ENCODE data around the gene ARHGEF16. TPM values are rescaled to one million over a fixed set of nuclear protein-coding genes. Genes with fewer than 3 reads are reported as not detected.
A peak's percentile ranks its signal among the peaks of the same experiment; 100 is the strongest.

The ARHGEF16 gene
- polyA plus RNA-seq, 1 of the 3 experiments (the other 2 are of a cell fraction): 0.18 TPM

DNA sequence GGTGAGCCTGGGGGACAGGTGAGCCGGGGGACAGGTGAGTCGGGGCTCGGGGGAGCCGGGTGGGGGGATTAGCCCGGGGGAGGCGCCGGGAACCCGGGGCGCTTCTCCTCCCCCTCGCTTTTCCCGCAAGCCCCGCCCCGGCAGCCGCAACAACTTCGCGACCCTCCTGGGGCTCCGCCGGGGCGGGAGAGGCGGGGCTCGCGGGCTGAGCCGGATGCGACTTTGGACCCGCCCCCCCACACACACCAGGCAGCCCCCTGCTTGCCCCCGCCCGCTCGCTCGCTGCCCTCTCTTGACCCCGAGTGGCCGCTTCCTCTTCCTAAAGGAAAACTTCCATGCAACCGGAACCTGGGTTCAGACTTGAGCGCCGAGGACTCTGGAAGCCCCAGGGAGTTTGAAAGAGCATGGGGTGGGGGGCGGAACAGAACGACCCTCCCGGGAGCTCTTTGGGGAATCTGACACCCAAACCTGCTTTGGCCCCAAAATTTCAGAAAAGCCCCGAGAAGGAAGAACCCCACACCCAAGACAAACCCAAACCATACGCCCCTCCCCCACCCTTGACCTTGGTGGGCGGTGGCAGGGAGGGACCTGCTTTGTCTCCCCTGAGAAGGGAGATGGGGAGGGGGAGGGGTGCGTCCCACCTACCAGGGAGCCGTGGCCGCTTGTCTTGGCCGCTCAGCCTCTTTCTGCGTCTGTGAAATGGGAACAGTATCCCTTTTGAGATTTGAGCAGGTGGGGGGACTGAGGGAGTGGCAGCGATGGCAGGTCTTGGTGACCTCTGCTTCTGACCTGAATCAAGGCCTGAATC, 550 bp downstream of the ARHGEF16 start:
- CTCF ChIA-PET: interaction anchor here (1.1 to 4.1 kb wide), 4 partner anchors 11 to 269 kb away, joined by 3 to 114 read pairs (median 60); no protein-coding TSS in a partner anchor
- H3K9me3 ChIP-seq: no peaks in the 10 kb centered on the region
- POLR2A ChIA-PET: no interaction called here
- H3F3A ChIP-seq (replicated peaks; ENCODE audit: insufficient read depth): no peaks in the 10 kb centered on the region
- peak; percentile 74 for DNase-seq
- no peaks in the 10 kb centered on the region for H3K36me3 ChIP-seq (replicated peaks in 1 of 2; ENCODE audit: control insufficient read depth in 1 of 2, insufficient read depth in 2 of 2, low read length in 1 of 2)
- peak overlapping the region in 1 of 2 experiments; percentile 48; a peak in 2 of 4 replicates for H3K4me3 ChIP-seq (ENCODE audit: low read depth in 2 of 2, low read length in 1 of 2)
- H3K9ac ChIP-seq: no peak overlapping the region
- H2AFZ ChIP-seq (ENCODE audit: low read depth): peak overlapping the region; percentile 22; the same call in 1 of the 2 replicates
- H4K20me1 ChIP-seq (ENCODE audit: insufficient read depth): no peaks in the 10 kb centered on the region
- H3K4me1 ChIP-seq (ENCODE audit: control insufficient read depth in 1 of 2, insufficient read depth in 2 of 2, low read depth in 1 of 2, low read length in 1 of 2): peaks cover 0 to 27% of the 10 kb centered on the region in 2 experiments; a peak in 1 of 4 replicates
- H3K9me2 ChIP-seq: no peaks in the 10 kb centered on the region
- H3K27me3 ChIP-seq (ENCODE audit: insufficient read depth): no peaks in the 10 kb centered on the region
- H3K27ac ChIP-seq (ENCODE audit: low read depth in 2 of 2, low read length in 1 of 2): no peak overlapping the region
- 19% methylated on average over 9 of the region's 46 CpGs for WGBS (ENCODE audit: low lambda C conversion rate)
- H3K79me2 ChIP-seq (ENCODE audit: insufficient read depth): no peaks in the 10 kb centered on the region
- H3K4me2 ChIP-seq: peak overlapping the region; percentile 72; the same call in 1 of the 2 replicates
- TF ChIP-seq RAD21 (IDR thresholded peaks at IDR 0.05; ENCODE audit: low read length) (no peak), EP300 (IDR thresholded peaks at IDR 0.05; ENCODE audit: borderline replicate concordance in 1 of 2, low read depth in 1 of 2, low read length in 1 of 2) (no peak), CTCF (IDR thresholded peaks at IDR 0.05) (no peak), PBX3 (IDR thresholded peaks at IDR 0.05) (no peak), NRF1 (IDR thresholded peaks at IDR 0.05; ENCODE audit: low read depth, low read length) (no peak), TCF12 (IDR thresholded peaks at IDR 0.05) (no peak), TAF1 (IDR thresholded peaks at IDR 0.05; ENCODE audit: borderline replicate concordance, low read depth, low read length) (no peak), FOXJ3 (CRISPR knock-in tag; IDR thresholded peaks at IDR 0.05) (no peak), CHD2 (IDR thresholded peaks at IDR 0.05; ENCODE audit: low read length, partially characterized antibody) (no peak), EZH2phosphoT487 (IDR thresholded peaks at IDR 0.05; ENCODE audit: borderline replicate concordance, low read depth) (no peak), YY1 (IDR thresholded peaks at IDR 0.05; ENCODE audit: low read depth) (no peak), POLR2AphosphoS5 (IDR thresholded peaks at IDR 0.05; ENCODE audit: low read depth, low read length) (no peak), MXI1 (IDR thresholded peaks at IDR 0.05; ENCODE audit: low read depth, low read length) (no peak), GATA2 (CRISPR knock-in tag; IDR thresholded peaks at IDR 0.05) (no peak), GABPA (IDR thresholded peaks at IDR 0.05; ENCODE audit: low read depth) (no peak), TEAD4 (IDR thresholded peaks at IDR 0.05; ENCODE audit: borderline replicate concordance, insufficient read depth) (no peak)
- TF ChIP-seq, protein P1, sequence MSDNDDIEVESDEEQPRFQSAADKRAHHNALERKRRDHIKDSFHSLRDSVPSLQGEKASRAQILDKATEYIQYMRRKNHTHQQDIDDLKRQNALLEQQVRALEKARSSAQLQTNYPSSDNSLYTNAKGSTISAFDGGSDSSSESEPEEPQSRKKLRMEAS (IDR thresholded peaks at IDR 0.05; ENCODE audit: low read depth): no peak
- TF ChIP-seq, protein P2, sequence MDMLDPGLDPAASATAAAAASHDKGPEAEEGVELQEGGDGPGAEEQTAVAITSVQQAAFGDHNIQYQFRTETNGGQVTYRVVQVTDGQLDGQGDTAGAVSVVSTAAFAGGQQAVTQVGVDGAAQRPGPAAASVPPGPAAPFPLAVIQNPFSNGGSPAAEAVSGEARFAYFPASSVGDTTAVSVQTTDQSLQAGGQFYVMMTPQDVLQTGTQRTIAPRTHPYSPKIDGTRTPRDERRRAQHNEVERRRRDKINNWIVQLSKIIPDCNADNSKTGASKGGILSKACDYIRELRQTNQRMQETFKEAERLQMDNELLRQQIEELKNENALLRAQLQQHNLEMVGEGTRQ (IDR thresholded peaks at IDR 0.05; ENCODE audit: borderline replicate concordance, low read depth, low read length): no peak
- TF ChIP-seq, protein P3, sequence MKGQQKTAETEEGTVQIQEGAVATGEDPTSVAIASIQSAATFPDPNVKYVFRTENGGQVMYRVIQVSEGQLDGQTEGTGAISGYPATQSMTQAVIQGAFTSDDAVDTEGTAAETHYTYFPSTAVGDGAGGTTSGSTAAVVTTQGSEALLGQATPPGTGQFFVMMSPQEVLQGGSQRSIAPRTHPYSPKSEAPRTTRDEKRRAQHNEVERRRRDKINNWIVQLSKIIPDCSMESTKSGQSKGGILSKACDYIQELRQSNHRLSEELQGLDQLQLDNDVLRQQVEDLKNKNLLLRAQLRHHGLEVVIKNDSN (IDR thresholded peaks at IDR 0.05; ENCODE audit: borderline replicate concordance, low read depth): no peak
- TF ChIP-seq, protein P4, sequence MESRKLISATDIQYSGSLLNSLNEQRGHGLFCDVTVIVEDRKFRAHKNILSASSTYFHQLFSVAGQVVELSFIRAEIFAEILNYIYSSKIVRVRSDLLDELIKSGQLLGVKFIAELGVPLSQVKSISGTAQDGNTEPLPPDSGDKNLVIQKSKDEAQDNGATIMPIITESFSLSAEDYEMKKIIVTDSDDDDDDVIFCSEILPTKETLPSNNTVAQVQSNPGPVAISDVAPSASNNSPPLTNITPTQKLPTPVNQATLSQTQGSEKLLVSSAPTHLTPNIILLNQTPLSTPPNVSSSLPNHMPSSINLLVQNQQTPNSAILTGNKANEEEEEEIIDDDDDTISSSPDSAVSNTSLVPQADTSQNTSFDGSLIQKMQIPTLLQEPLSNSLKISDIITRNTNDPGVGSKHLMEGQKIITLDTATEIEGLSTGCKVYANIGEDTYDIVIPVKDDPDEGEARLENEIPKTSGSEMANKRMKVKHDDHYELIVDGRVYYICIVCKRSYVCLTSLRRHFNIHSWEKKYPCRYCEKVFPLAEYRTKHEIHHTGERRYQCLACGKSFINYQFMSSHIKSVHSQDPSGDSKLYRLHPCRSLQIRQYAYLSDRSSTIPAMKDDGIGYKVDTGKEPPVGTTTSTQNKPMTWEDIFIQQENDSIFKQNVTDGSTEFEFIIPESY (IDR thresholded peaks at IDR 0.05; ENCODE audit: borderline replicate concordance, low read depth): no peak

All from SK-N-SH (cell line).